T-helper 2 cell treated with Interferon-gamma antibody and Interleukin-4, amounts not matched to agents 100 ng/mL and 5 ng/mL, for 36 hours (primary cell): ENCODE results near the gene ARID3A. TPM values are rescaled to one million over a fixed set of nuclear protein-coding genes. Genes with fewer than 3 reads are reported as not detected.
"Not testable (repeated sequence)": the region's sequence is repeated elsewhere in the genome, so short reads cannot be mapped to it uniquely, and the experiment has no call there.

Experiments
- intact Hi-C: fragments of 100-400 bp; cut with micrococcal nuclease; formaldehyde crosslinking; loops from one replicate; pipeline ENCODE4 v1.15.1; 2023
- total RNA-seq: library from RNA; stranded (reverse); gene quantifications from 2 replicates; pipeline ENCODE4 v1.2.3, GENCODE V29; 2022

The ARID3A gene
- total RNA-seq, 1 donor from 2014 or later: 26.8 TPM

DNA sequence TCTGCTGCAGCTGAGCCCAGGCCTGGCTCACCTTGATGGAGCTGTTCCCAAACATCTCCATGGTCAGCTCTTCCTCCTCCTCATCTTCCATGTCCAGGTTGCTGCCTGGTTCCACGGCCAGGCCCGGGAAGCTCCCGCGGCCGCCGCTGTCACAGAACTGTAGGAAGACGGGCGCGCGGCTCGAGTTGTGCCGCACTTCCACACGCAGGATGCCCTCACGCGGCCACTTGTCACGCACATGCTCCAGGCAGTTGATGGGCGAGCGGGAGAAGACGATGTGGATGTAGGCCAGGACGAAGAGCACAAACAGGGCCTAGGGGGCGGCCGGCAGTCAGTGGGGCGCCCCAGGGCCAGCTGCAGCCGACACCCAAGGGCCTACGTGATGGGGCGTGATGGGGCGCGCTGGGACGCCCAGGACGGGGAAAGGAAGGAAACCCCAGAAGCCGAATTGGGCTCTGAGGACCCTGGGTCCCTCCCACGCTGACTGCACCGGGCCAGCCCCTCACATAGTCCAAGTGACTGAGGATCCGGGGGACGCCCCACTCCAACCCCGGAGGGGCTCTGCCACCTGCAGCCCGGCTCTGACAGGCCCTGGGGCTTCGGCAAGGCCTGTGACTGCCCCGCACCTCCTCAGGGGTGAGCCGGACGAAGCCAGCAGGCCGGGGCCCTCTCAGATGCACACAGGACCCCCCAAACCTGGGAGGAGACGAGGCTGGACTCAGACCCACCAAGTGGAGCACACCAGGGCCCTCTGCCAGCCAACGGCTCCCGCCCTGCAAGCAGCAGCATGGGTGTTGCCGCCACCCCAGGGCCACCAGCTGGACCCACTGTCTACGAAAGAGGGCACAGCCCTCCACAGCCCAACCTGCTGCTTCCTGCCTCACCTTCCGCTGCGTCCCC, 88.6 kb downstream of the ARID3A start:
- intact Hi-C loops: no loop called here

- intact Hi-C loops: no loop called here
These were observed 89.4 kb downstream of the ARID3A start for GRCh38 chr19:1015061-1015781.

- intact Hi-C loops: no loop called here
These were observed 90.2 kb downstream of the ARID3A start for GRCh38 chr19:1015782-1016646.

- intact Hi-C loops: no loop called here
These were observed 90.8 kb downstream of the ARID3A start for GRCh38 chr19:1016647-1017114.

DNA sequence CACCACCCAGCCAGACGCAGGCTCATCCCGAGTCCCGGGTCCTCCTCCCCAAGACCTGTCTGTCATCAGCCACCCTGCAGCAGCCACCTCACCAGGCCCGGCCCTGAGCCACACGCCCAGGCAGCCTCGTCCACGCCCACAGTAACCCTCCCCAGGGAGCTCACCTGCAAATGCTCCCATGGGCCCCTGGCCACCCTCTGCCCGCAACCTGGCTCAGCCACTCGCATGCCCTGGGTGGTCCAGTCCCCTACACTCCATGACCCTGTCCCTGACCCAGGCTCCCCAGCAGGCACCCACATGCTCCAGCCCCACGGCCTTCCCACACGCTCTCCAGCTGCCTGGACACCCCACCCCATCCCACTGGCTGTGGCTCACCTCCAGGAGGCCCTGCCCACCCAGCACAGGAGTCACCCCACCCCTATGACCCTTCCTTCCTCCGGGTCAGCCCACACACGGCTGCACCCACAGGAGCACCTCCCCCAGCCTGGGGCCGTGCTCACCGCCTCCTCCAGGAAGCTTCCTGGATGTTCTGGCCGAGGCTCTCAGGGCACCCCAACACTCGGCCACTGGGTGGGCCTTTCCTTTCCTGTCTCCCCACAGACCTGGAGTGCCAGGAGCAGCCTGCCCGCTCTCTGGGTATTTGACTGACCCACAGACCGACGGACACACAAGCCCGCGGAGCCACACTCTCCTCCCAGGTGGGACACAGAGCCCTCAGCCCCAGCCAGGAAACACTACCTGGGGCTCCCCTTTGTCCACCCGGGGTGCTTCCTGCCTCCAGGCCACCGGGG, 91.5 kb downstream of the ARID3A start:
- intact Hi-C loops: no loop called here

- intact Hi-C loops: no loop called here
These were observed 92.1 kb downstream of the ARID3A start for GRCh38 chr19:1017906-1018305.

DNA sequence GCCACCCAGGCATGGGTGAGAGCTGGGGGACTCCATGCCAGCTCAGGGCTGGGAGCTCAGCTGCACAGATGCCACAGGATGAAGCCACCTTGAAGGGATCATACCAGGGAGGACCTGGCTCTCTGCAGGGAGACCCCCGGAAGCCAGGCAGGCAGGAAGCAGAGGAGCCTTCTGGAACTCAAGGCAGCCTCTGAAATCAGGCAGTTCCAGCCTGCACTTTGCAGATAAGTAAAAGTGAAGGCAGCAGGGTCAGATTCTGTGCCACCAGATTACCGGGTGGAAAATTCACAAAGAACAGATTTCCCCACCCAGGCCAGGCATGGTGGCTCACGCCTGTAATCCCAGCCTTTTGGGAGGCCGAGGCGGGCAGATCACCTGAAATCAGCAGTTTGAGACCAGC, 92.6 kb downstream of the ARID3A start:
- intact Hi-C loops: no loop called here

- intact Hi-C loops: no loop called here
These were observed 93.2 kb downstream of the ARID3A start for GRCh38 chr19:1018932-1019615.

- intact Hi-C loops: no loop called here
These were observed 93.8 kb downstream of the ARID3A start for GRCh38 chr19:1019616-1019961.

GRCh38 chr19:1019980-1020867, 94.4 kb downstream of the ARID3A start:
- intact Hi-C loops: loop anchor here (2.0 kb wide), 1 partner anchor 21 kb away; the partner anchor contains the start of gene ABCA7

GRCh38 chr19:1020868-1021425, 95.1 kb downstream of the ARID3A start, which contains the start of gene TMEM259:
Gene TMEM259 (minus strand): TSS chr19:1021123. CDS start chr19:1020996, 127 bp downstream.
- intact Hi-C loops: loop anchor here (1.0 to 2.0 kb wide), 3 partner anchors 20 to 224 kb away; partner anchors contain the start of genes ABCA7, PTBP1 and STK11

GRCh38 chr19:1023883-1024188, 98.0 kb downstream of the ARID3A start:
- intact Hi-C loops: not testable (repeated sequence)

GRCh38 chr19:1025080-1025479, 99.2 kb downstream of the ARID3A start:
- intact Hi-C loops: loop anchor here (5.0 kb wide), 1 partner anchor 222 kb away; the partner anchor contains the start of gene MIDN

Other genes starting within 250 kb of the ARID3A start
- gene FSTL3, start 249.6 kb upstream of the ARID3A start, total RNA-seq: 2.5 and 3.3 TPM in 2 replicates
- gene PRSS57, start 230.6 kb upstream of the ARID3A start, total RNA-seq: not detected in 2 replicates
- gene PALM, start 217.1 kb upstream of the ARID3A start, total RNA-seq: not detected in 2 replicates
- not detected in 2 replicates for gene MISP, start 174.9 kb upstream of the ARID3A start, total RNA-seq
- 616 and 655 TPM in 2 replicates for gene PTBP1, start 128.6 kb upstream of the ARID3A start, total RNA-seq
- gene PLPPR3, start 104.1 kb upstream of the ARID3A start, total RNA-seq: not detected in 2 replicates
- not detected in 2 replicates for gene AZU1, start 98.2 kb upstream of the ARID3A start, total RNA-seq
- not detected in 2 replicates for gene PRTN3, start 85.0 kb upstream of the ARID3A start, total RNA-seq
- gene ELANE, start 73.7 kb upstream of the ARID3A start, total RNA-seq: not detected in 2 replicates
- gene CFD, start 66.4 kb upstream of the ARID3A start, total RNA-seq: 2.3 and 2.5 TPM in 2 replicates
- 62.2 and 66.7 TPM in 2 replicates for gene MED16, start 32.8 kb upstream of the ARID3A start, total RNA-seq
- gene RNU6-9, start 32.6 kb upstream of the ARID3A start, total RNA-seq: not detected in 2 replicates
- gene R3HDM4, start 12.8 kb upstream of the ARID3A start, total RNA-seq: 90.7 and 96.4 TPM in 2 replicates
- 1.7 and 1.9 TPM in 2 replicates for gene KISS1R, start 8.7 kb upstream of the ARID3A start, total RNA-seq
- 57.2 and 61.8 TPM in 2 replicates for gene WDR18, start 58.3 kb downstream of the ARID3A start, total RNA-seq
- not detected in 2 replicates for gene GRIN3B, start 74.4 kb downstream of the ARID3A start, total RNA-seq
- gene TMEM259, start 95.1 kb downstream of the ARID3A start, total RNA-seq: 154 TPM in 2 replicates
- gene RNU6-2, start 95.5 kb downstream of the ARID3A start, total RNA-seq: not detected in 2 replicates
- gene CNN2, start 100.6 kb downstream of the ARID3A start, total RNA-seq: 546 and 561 TPM in 2 replicates
- gene ABCA7, start 114.1 kb downstream of the ARID3A start, total RNA-seq: 44.1 and 44.3 TPM in 2 replicates
- 402 and 407 TPM in 2 replicates for gene ARHGAP45, start 141.1 kb downstream of the ARID3A start, total RNA-seq
- gene POLR2E, start 169.3 kb downstream of the ARID3A start, total RNA-seq: 169 and 178 TPM in 2 replicates
- gene GPX4, start 178.0 kb downstream of the ARID3A start, total RNA-seq: 115 TPM in 2 replicates
- gene SBNO2, start 248.2 kb downstream of the ARID3A start, total RNA-seq: 63.2 and 67.2 TPM in 2 replicates